Keratinocyte (primary cell): ENCODE results near the gene KCTD2. TPM values are rescaled to one million over a fixed set of nuclear protein-coding genes. Genes with fewer than 3 reads are reported as not detected.
A peak's percentile ranks its signal among the peaks of the same experiment; 100 is the strongest.
"Not testable (repeated sequence)": the region's sequence is repeated elsewhere in the genome, so short reads cannot be mapped to it uniquely, and the experiment has no call there.

Source experiments
- DNase-seq: peaks from one replicate; pipeline ENCODE4 v3.0.0-alpha.2; 2011; ENCODE audit warnings: low read depth, missing footprints, low spot score
- FAIRE-seq: peaks from 2 replicates; lab custom pipeline; 2011; peaks lifted over from hg19 to GRCh38; lab: Jason Lieb, UNC
- H2AFZ ChIP-seq: 2 replicates; pipeline ENCODE4 v1.6.0; 2012; ENCODE audit warnings: low read length, control low read depth, inconsistent platforms; ENCODE audit not compliant: control insufficient read depth
- H3K27ac ChIP-seq: 2 replicates; pipeline ENCODE4 v1.5.1; 2011; ENCODE audit warnings: low read length; ENCODE audit not compliant: control insufficient read depth, insufficient read depth
- H3K27me3 ChIP-seq: 3 replicates; pipeline ENCODE4 v1.6.0; 2011; ENCODE audit warnings: low read length; ENCODE audit not compliant: control insufficient read depth, insufficient read depth; ENCODE audit errors: extremely low read depth
- H3K36me3 ChIP-seq, 2 experiments: 2 replicates in 1 of 2; 3 replicates in 1 of 2; pipeline ENCODE4 v1.5.1; 2011; ENCODE audit warnings: low read length in 2 of 2, mild to moderate bottlenecking in 1 of 2; ENCODE audit not compliant: control insufficient read depth in 2 of 2, insufficient read depth in 2 of 2; ENCODE audit errors: extremely low read depth in 1 of 2
- H3K4me1 ChIP-seq: 3 replicates; pipeline ENCODE4 v1.5.1; 2011; ENCODE audit warnings: low read length; ENCODE audit not compliant: control insufficient read depth, insufficient read depth; ENCODE audit errors: extremely low read depth
- H3K4me2 ChIP-seq: 3 replicates; pipeline ENCODE4 v1.6.0; 2011; ENCODE audit warnings: low read depth, low read length; ENCODE audit not compliant: control insufficient read depth, insufficient read depth; ENCODE audit errors: extremely low read depth
- H3K4me3 ChIP-seq, 3 experiments: fragments of 200-600 bp in 1 of 3; sonication (generic) in 1 of 3; 2 replicates in 2 of 3; 3 replicates in 1 of 3; pipeline ENCODE4 v1.5.1; 2011 to 2016; ENCODE audit warnings: low read length in 3 of 3, mild to moderate bottlenecking in 3 of 3, control low read depth in 2 of 3, inconsistent platforms in 1 of 3, low read depth in 1 of 3, mixed read lengths in 1 of 3, mixed run types in 1 of 3, moderate library complexity in 1 of 3; ENCODE audit not compliant: control insufficient read depth in 2 of 3, insufficient read depth in 2 of 3; ENCODE audit errors: extremely low read depth in 1 of 3
- H3K79me2 ChIP-seq: 2 replicates; pipeline ENCODE4 v1.6.0; 2012; ENCODE audit warnings: low read length; ENCODE audit not compliant: control insufficient read depth, insufficient read depth
- H3K9ac ChIP-seq: 3 replicates; pipeline ENCODE4 v1.6.0; 2011; ENCODE audit warnings: low read length; ENCODE audit not compliant: control insufficient read depth, insufficient read depth; ENCODE audit errors: extremely low read depth
- H3K9me1 ChIP-seq: 3 replicates; pipeline ENCODE4 v1.6.0; 2011; ENCODE audit warnings: low read length; ENCODE audit not compliant: control insufficient read depth, insufficient read depth; ENCODE audit errors: extremely low read depth
- H3K9me3 ChIP-seq: 2 replicates; pipeline ENCODE4 v1.5.1; 2012; ENCODE audit warnings: low read depth, low read length; ENCODE audit not compliant: control insufficient read depth
- H4K20me1 ChIP-seq: 3 replicates; pipeline ENCODE4 v1.6.0; 2011; ENCODE audit warnings: low read length; ENCODE audit not compliant: control insufficient read depth, insufficient read depth; ENCODE audit errors: extremely low read depth
- EZH2 ChIP-seq: IDR thresholded peaks from one replicate; pipeline ENCODE4 v1.6.1; 2012; ENCODE audit warnings: inconsistent platforms, mild to moderate bottlenecking, low read length, moderate library complexity
- dilution Hi-C: fragments of 300-500 bp; cut with MboI; formaldehyde crosslinking; loops from one replicate; pipeline ENCODE4 v1.7.0; 2020; ENCODE audit warnings: low sequenced_read_pairs; ENCODE audit not compliant: extremely low pct_ligation_motif_present
- polyA plus RNA-seq, 5 experiments: library from polyadenylated mRNA; depleted of rRNA in 3 of 5; stranded (reverse) in 3 of 5; stranded (forward) in 1 of 5; unstranded in 1 of 5; fragments of >200 nt; gene quantifications; 1 replicate in 1 of 5; 2 replicates in 3 of 5; 3 replicates in 1 of 5; pipeline versions ENCODE4 v1.2.1 to v1.2.3, GENCODE V29; 2011 to 2012; ENCODE audit warnings: missing spikeins in 2 of 5, low read depth in 1 of 5, low replicate concordance in 1 of 5
- TF ChIP-seq, protein P1 (sequence below), 3 experiments: IDR thresholded peaks in 1 of 3; conservative IDR thresholded peaks in 1 of 3; optimal IDR thresholded peaks in 1 of 3; 2 replicates in 2 of 3; 3 replicates in 1 of 3; pipeline versions ENCODE3 to v1.5.1; 2011; ENCODE audit warnings: low read length in 3 of 3, mild to moderate bottlenecking in 3 of 3, moderate library complexity in 2 of 3, control low read depth in 1 of 3, inconsistent platforms in 1 of 3; ENCODE audit not compliant: insufficient read depth in 2 of 3; ENCODE audit errors: extremely low read depth in 1 of 3

KCTD2 gene
- polyA plus RNA-seq, 1 donor (not counting 4 experiments of a cell fraction or from before 2014, with no cell fraction given): 20.7 TPM

DNA sequence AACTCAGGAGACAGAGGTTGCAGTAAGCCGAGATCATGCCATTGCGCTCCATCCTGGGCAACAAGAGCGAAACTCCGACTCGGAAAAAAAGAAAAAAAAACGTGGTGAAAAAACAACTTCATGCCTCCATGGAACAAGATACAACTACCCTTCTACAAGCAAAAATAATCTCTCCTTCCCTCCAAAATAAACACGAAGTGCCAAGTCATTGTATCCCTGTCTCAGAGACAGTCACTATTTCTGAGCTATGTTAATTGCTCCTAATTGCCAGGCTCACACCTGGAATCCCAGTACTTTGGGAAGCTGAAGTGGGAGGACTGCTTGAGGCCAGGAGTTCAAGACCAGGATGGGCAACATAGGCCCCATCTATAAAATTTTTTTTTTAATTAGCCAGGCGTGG lies 21.7 kb downstream of the KCTD2 start:
- Histone ChIP-seq H3K4me3 (no peak overlapping the region), H3K36me3 (peaks cover 9% of the 10 kb centered on the region in 2 experiments), H3K27me3 (no peaks in the 10 kb centered on the region), H3K4me2 (no peak overlapping the region), H3K79me2 (no peaks in the 10 kb centered on the region), H3K9ac (no peak overlapping the region), H4K20me1 (no peaks in the 10 kb centered on the region), H3K9me1 (no peaks in the 10 kb centered on the region), H2AFZ (no peak overlapping the region), H3K9me3 (no peaks in the 10 kb centered on the region), H3K27ac (no peak overlapping the region), H3K4me1 (no peaks in the 10 kb centered on the region)
- dilution Hi-C loops: no loop called here
- TF ChIP-seq, protein P1, sequence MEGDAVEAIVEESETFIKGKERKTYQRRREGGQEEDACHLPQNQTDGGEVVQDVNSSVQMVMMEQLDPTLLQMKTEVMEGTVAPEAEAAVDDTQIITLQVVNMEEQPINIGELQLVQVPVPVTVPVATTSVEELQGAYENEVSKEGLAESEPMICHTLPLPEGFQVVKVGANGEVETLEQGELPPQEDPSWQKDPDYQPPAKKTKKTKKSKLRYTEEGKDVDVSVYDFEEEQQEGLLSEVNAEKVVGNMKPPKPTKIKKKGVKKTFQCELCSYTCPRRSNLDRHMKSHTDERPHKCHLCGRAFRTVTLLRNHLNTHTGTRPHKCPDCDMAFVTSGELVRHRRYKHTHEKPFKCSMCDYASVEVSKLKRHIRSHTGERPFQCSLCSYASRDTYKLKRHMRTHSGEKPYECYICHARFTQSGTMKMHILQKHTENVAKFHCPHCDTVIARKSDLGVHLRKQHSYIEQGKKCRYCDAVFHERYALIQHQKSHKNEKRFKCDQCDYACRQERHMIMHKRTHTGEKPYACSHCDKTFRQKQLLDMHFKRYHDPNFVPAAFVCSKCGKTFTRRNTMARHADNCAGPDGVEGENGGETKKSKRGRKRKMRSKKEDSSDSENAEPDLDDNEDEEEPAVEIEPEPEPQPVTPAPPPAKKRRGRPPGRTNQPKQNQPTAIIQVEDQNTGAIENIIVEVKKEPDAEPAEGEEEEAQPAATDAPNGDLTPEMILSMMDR (optimal IDR thresholded peaks at IDR 0.05 in 1 of 3, IDR thresholded peaks at IDR 0.05 in 1 of 3, conservative IDR thresholded peaks at IDR 0.05 in 1 of 3; ENCODE audit: extremely low read depth in 1 of 3, insufficient read depth in 2 of 3, low read length in 3 of 3): no peak
- TF ChIP-seq EZH2: no peak
- DNase-seq: no peak
- no peak for FAIRE-seq

GRCh38 chr17:75069783-75070182 lies 22.8 kb downstream of the KCTD2 start:
- H3K9ac ChIP-seq: no peak overlapping the region
- no peaks in the 10 kb centered on the region for H3K4me1 ChIP-seq
- dilution Hi-C loops: no loop called here
- H3K4me3 ChIP-seq: no peak overlapping the region
- H3K27ac ChIP-seq: no peak overlapping the region
- TF ChIP-seq, protein P1 (optimal IDR thresholded peaks at IDR 0.05 in 1 of 3, IDR thresholded peaks at IDR 0.05 in 1 of 3, conservative IDR thresholded peaks at IDR 0.05 in 1 of 3; ENCODE audit: extremely low read depth in 1 of 3, insufficient read depth in 2 of 3, low read length in 3 of 3): peak; percentile 40 to 44 (median 41)
- TF ChIP-seq EZH2: no peak
- no peaks in the 10 kb centered on the region for H4K20me1 ChIP-seq
- no peak overlapping the region for H2AFZ ChIP-seq
- no peak overlapping the region for H3K4me2 ChIP-seq
- no peaks in the 10 kb centered on the region for H3K9me3 ChIP-seq
- peaks cover 0 to 4% of the 10 kb centered on the region in 2 experiments for H3K36me3 ChIP-seq
- FAIRE-seq (no peak), DNase-seq (no peak)
- H3K27me3 ChIP-seq: no peaks in the 10 kb centered on the region
- H3K9me1 ChIP-seq: no peaks in the 10 kb centered on the region
- H3K79me2 ChIP-seq: no peaks in the 10 kb centered on the region

GRCh38 chr17:75071478-75072271 lies 24.6 kb downstream of the KCTD2 start:
- H3K4me2 ChIP-seq, H3K27me3 ChIP-seq, FAIRE-seq, H3K27ac ChIP-seq, dilution Hi-C loops, H3K9me1 ChIP-seq, H4K20me1 ChIP-seq, H3K36me3 ChIP-seq, H3K79me2 ChIP-seq, H2AFZ ChIP-seq, H3K9ac ChIP-seq, H3K4me1 ChIP-seq, H3K4me3 ChIP-seq, DNase-seq, H3K9me3 ChIP-seq: not testable (repeated sequence)

GRCh38 chr17:75072909-75073308 lies 25.9 kb downstream of the KCTD2 start:
- H3K4me3 ChIP-seq, FAIRE-seq, H3K27me3 ChIP-seq, H2AFZ ChIP-seq, H3K9ac ChIP-seq, H3K27ac ChIP-seq, H3K9me1 ChIP-seq, H3K4me1 ChIP-seq, H4K20me1 ChIP-seq, DNase-seq, H3K9me3 ChIP-seq, H3K36me3 ChIP-seq, H3K4me2 ChIP-seq, dilution Hi-C loops, H3K79me2 ChIP-seq: not testable (repeated sequence)
